ENCODE data around the gene CD2.

- TF ChIP-seq CTCF (IDR thresholded peaks at IDR 0.05) (no peak), POLR2A (IDR thresholded peaks at IDR 0.05) (no peak), POLR2AphosphoS5 (IDR thresholded peaks at IDR 0.05) (no peak), EP300 (IDR thresholded peaks at IDR 0.05) (no peak)
Observed at GRCh38 chr1:116806245-116806644, 52.0 kb downstream of the CD2 start.

Data from stomach (tissue), 4 donors.